VCaP (cell line): ENCODE measurements around the gene RUFY3.
"Not testable (repeated sequence)": the region's sequence is repeated elsewhere in the genome, so short reads cannot be mapped to it uniquely, and the experiment has no call there.

Source experiments
- H3K27ac ChIP-seq: fragments of 450-650 bp; 2 replicates; pipeline ENCODE4 v1.5.1; 2017
- CTCF ChIP-seq: fragments of 450-650 bp; conservative IDR thresholded peaks from 2 replicates; pipeline ENCODE4 v1.5.1; 2017; ENCODE audit warnings: mild to moderate bottlenecking, moderate library complexity

The RUFY3 gene

DNA sequence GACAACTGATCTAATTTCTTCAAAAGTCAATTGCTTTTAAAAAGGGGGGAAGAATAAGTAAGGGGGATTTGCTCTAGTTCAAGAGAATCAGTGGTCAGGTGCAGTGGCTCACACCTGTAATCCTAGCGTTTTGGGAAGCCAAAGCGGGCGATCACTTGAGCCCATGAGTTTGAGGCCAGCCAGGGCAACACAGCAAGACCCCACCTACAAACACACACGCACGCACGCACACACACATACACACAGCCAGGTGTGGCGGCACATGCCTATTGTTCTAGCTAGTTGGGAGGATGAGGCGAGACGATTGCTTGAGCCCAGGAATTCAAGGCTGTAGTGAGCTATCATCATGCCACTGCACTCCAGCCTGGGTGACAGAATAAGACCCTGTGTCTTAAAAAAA is 108.3 kb downstream of the RUFY3 start:
- no peak for TF ChIP-seq CTCF

GRCh38 chr4:70831293-70831692 is 109.5 kb downstream of the RUFY3 start:
- TF ChIP-seq CTCF: no peak

More for the DNA sequence above, 108.3 kb downstream of the RUFY3 start:
- no peak overlapping the region for H3K27ac ChIP-seq

DNA sequence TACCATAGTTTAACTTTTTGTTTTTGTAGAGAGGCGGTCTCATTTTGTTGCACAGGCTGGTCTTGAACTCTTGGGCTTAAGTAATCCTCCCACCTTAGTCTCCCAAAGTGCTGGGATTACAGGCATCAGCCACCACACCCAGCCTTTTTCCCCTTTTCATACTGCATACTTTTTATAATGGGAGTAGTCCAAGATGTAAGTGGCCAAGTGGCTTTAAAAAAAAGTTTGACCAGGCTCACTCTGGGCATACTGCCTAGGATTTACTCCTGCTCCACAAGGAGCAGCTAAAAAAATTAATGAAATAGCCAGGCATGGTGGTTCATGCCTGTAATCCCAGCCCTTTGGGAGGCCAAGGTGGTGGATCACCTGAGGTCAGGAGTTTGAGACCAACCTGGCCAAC is 111.9 kb downstream of the RUFY3 start:
- no peak for TF ChIP-seq CTCF
- no peak overlapping the region for H3K27ac ChIP-seq

More at GRCh38 chr4:70831293-70831692, 109.5 kb downstream of the RUFY3 start:
- H3K27ac ChIP-seq: no peak overlapping the region

DNA sequence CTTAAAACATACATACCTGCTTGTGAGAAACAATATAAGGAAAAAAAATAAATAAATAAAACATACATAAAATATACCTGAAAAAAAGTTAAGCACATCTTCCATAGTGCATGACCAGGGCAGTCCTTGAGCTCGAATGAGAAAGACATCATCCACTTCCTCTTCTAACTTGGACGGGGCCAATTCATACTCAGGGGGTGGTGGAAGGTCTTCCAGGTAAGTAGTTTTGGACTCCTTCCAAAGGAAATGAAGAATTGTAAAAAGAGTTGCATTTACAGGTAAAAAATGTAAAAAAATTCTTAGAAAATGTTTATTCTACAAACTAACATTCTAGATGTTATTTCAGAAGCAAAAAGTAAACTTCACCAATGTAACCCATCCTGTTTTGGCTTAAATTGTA is 114.3 kb downstream of the RUFY3 start:
- no peak for TF ChIP-seq CTCF

DNA sequence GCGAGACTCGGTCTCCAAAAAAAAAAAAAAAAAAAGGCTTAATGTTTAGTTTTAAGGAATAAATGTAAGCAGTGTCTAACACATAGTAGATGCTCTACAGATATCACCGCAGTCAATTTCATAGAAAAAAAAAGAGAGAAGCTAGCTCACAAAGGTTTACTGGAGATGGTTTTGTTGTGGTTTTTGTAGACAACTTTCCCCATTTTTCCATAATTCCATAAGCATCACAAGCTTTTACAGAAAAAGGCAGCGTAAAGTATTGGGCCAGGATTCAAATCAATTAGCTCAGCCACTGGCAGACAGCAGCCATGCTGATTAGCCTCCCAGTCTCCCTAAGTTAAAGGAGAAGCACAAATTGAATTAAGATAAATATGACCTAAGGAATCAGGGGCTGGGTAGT is 116.4 kb downstream of the RUFY3 start:
- no peak for TF ChIP-seq CTCF
- peak overlapping the region; percentile 98 for H3K27ac ChIP-seq

More for the DNA sequence above, 114.3 kb downstream of the RUFY3 start:
- no peak overlapping the region for H3K27ac ChIP-seq

DNA sequence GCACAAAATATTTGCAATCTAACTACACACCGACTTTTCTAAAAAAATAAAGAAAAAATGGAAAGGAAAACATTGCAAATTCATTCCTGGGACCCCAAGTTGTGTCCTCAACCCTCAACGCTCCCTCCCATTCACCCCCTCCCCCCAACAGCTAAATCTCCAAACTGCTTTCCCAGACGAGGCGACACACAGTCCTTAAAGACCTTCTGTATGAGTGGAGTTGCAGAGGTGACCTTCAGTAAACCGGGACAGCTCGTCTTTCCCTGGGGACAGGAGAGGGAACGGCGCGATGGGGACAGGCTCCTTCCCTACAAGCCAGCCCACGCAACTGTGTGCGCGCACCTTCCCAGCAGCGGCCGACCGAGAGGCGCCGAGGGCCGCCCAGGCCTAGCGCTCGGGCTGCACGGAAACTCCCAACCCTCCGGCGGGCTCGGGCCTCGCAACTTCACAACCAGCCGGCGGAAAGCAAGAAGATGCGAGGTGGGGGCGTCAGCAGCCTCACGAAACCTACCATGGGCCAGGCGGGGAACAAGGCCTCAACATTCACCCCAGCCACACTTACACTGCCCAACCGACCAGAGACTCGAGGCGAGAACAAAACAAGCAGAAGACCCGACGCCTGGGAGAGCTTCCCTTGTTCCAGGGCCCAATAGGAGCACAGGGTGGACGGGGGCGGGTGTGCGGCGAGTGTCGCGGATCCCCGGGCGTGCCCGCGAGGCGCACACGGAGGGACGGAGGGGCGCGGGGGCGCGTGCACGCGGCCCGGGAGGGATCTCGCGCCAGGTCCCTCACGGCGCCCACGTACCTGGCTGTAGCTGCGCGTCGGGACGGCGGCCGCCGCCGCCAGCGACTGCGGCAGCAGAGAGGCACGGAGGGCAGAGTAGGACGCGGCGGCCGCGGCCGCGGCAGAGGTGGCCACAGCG is 117.2 kb downstream of the RUFY3 start:
- no peak for TF ChIP-seq CTCF

GRCh38 chr4:70839589-70840093 is 117.9 kb downstream of the RUFY3 start, which contains the start of gene GRSF1:
Gene GRSF1 (minus strand): TSS chr4:70839890. CDS start chr4:70839827, 63 bp downstream.
- TF ChIP-seq CTCF: no peak; the same call in 1 of the 2 replicates
- H3K27ac ChIP-seq: peak within 1 kb of the TSS; percentile 98

More for the DNA sequence above, 117.2 kb downstream of the RUFY3 start:
- H3K27ac ChIP-seq: peak overlapping the region; percentile 98

DNA sequence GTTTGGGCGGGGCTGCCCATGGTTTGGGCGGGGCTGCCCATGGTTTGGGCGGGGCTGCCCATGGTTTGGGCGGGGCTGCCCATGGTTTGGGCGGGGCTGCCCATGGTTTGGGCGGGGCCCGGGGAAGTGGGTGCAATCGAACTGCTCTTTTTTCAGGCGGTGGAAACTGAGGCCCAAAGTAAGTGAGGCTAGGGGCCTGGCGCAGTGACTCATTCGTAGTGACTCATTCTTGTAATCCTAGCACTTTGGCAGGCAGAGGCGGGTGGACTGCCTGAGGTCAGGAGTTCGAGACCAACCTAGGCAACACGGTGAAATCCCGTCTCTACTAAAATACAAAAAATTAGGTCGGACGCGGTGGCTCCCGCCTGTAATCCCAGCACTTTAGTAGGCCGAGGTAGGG is 118.4 kb downstream of the RUFY3 start:
- H3K27ac ChIP-seq: not testable (repeated sequence)

DNA sequence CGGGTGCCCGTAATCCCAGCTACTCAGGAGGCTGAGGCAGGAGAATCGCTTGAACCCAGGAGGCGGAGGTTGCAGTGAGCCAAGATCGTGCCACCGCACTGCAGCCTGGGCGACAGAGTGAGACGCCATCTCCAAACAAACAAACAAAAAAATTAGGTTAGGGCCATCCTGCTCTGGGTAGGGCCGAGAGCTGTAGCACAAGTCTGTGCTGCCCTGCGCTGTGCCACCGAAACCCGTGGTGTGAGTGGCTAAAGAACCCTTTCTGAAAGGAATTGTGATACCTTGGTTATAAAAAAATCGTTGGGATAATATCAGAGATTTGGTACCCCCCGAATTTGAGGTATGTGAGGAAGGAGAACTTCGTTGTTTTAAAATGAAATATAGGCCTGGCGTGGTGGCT is 118.9 kb downstream of the RUFY3 start:
- H3K27ac ChIP-seq: peak overlapping the region; percentile 18
